DMS53 treated with DMSO at 0.1 percent for 48 hours (cell line): ENCODE data around the gene STAM.

ENCODE experiments used
- DNase-seq: peaks from one replicate; lab custom pipeline; 2025; ENCODE audit not compliant: unreplicated experiment; lab: John Stamatoyannopoulos, UW

Gene STAM

DNA sequence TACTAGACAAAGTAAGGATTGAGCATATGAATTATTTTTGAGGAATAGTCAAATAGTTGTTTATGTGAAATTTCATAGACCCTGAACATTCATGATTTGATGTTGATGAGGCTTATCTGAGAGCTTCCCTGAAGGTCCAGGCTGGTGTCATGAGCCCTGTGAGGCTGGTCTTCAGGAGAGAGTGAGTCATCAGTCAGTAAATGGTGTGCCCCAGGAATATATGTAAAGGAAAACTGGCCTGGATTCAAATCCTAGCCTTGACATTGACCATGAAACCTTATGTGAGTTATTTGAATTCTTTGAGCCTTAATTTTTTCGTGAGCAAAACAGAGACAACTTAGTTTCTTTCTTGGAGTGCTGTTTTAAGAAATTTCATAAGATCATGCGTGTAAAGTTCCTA is 114.2 kb downstream of the STAM start:
- no peak for DNase-seq

DNA sequence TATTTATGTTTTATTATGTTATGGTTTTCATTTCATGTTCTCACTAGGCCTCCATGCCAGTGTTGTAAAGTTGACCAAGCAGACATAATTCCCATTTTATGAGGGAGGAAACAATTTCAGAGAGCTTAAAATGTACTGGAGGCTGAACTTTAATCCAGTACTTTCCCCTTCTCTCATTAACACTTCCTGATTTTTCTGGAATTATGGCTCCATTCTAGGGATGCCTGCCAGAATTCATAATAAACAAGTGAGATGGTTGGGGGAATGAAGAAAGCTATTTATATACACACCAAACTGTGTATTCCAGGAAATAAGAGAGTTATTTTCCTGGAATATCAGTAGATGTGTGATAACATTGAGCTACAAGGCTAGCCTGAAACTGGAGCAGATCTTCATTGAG is 114.9 kb downstream of the STAM start:
- no peak for DNase-seq

DNA sequence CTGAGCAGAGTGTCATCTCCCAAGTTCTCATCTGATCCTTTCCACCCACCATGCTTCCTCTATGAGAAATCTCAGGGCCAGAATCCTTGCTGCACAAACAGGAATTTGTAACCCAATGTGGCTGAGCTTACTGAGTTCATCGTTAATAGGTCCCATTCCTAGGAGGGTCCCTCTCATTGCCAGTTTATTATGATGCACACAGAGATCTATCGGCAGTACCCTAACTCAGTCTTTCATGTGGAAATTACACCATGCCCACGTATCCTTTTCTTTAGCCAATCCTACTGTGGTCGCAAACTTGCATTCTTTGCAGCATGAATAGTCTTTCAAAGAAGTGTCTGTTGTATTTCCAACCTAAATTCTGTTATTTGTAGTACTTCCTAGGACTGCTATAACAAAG is 120.2 kb downstream of the STAM start:
- DNase-seq, result no peak

DNA sequence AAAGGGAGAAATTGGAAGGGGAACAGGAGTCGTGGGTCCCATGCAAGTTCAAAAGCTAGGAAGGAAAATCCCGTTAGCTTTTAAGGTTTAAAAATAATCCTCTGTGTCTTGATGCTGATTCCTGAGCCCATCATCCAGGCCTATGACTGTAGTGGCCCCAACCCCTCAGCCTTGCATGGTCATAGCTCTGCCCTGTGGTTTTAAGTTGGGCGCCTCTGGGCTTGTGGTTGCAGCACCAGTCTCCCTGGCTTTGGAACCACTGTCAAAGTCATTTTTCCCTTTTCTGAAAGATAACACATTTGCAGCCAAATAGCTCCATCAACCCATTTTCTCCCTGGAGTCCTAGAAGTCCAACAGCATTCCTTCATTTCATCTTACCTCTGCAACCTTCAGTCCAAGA is 121.7 kb downstream of the STAM start:
- no peak for DNase-seq
